Osteocyte (in vitro differentiated cells): ENCODE measurements around the gene ZNF609. TPM values are rescaled to one million over a fixed set of nuclear protein-coding genes. Genes with fewer than 3 reads are reported as not detected.

ENCODE experiments used
- DNase-seq: peaks from one replicate; pipeline ENCODE4 v3.0.0; 2021; ENCODE audit warnings: mixed read lengths; ENCODE audit not compliant: unreplicated experiment; ENCODE audit errors: extremely low spot score
- H3K27ac Mint-ChIP-seq: one replicate; pipeline ENCODE4 v1.8.0; 2021; ENCODE audit warnings: mild to moderate bottlenecking, mixed read lengths; ENCODE audit not compliant: unreplicated experiment
- H3K27me3 Mint-ChIP-seq: one replicate; pipeline ENCODE4 v1.8.0; 2021; ENCODE audit warnings: mixed read lengths; ENCODE audit not compliant: unreplicated experiment
- H3K36me3 Mint-ChIP-seq: one replicate; pipeline ENCODE4 v1.8.0; 2021; ENCODE audit warnings: mixed read lengths; ENCODE audit not compliant: unreplicated experiment
- H3K4me1 Mint-ChIP-seq: one replicate; pipeline ENCODE4 v1.8.0; 2021; ENCODE audit warnings: mixed read lengths; ENCODE audit not compliant: unreplicated experiment
- H3K4me3 Mint-ChIP-seq: one replicate; pipeline ENCODE4 v1.8.0; 2021; ENCODE audit warnings: mild to moderate bottlenecking, moderate library complexity, mixed read lengths; ENCODE audit not compliant: unreplicated experiment
- H3K9me3 Mint-ChIP-seq: one replicate; pipeline ENCODE4 v1.8.0; 2021; ENCODE audit warnings: mixed read lengths; ENCODE audit not compliant: unreplicated experiment
- CTCF ChIP-seq: fragments of 200-600 bp; sonication (generic); IDR thresholded peaks from 2 replicates; pipeline ENCODE4 v1.5.0; 2021; ENCODE audit warnings: antibody characterized with exemption, mild to moderate bottlenecking, moderate library complexity
- total RNA-seq: library from RNA; stranded (reverse); gene quantifications from 2 replicates; pipeline ENCODE4 v1.2.1, GENCODE V29; 2021

ZNF609 gene
- total RNA-seq, 1 donor from 2014 or later = 31.7 TPM

- Mint-ChIP-seq H3K27ac (no peak overlapping the region), H3K4me3 (no peak overlapping the region), H3K36me3 (peaks cover 23% of the 10 kb centered on the region), H3K4me1 (peaks cover 21% of the 10 kb centered on the region), H3K9me3 (no peaks in the 10 kb centered on the region), H3K27me3 (no peaks in the 10 kb centered on the region)
- DNase-seq = no peak
- TF ChIP-seq CTCF = no peak
These were observed 18.5 kb upstream of the ZNF609 start for GRCh38 chr15:64441852-64442251.

GRCh38 chr15:64443016-64443415 is 17.4 kb upstream of the ZNF609 start:
- peak overlapping the region; percentile 78 for H3K27ac Mint-ChIP-seq
- H3K27me3 Mint-ChIP-seq = no peaks in the 10 kb centered on the region
- H3K36me3 Mint-ChIP-seq = peaks cover 27% of the 10 kb centered on the region
- no peak for TF ChIP-seq CTCF
- no peak for DNase-seq
- H3K9me3 Mint-ChIP-seq = no peaks in the 10 kb centered on the region
- peaks cover 21% of the 10 kb centered on the region for H3K4me1 Mint-ChIP-seq
- H3K4me3 Mint-ChIP-seq = no peak overlapping the region

GRCh38 chr15:64443747-64444621 is 16.4 kb upstream of the ZNF609 start:
- Mint-ChIP-seq H3K27me3 (no peaks in the 10 kb centered on the region), H3K27ac (peak overlapping the region; percentile 78), H3K4me1 (peaks cover 21% of the 10 kb centered on the region), H3K36me3 (peaks cover 32% of the 10 kb centered on the region), H3K9me3 (no peaks in the 10 kb centered on the region), H3K4me3 (no peak overlapping the region)
- TF ChIP-seq CTCF = no peak
- DNase-seq = no peak

GRCh38 chr15:64444836-64445235 is 15.5 kb upstream of the ZNF609 start:
- H3K27me3 Mint-ChIP-seq = no peaks in the 10 kb centered on the region
- peaks cover 21% of the 10 kb centered on the region for H3K4me1 Mint-ChIP-seq
- TF ChIP-seq CTCF = no peak
- no peak overlapping the region for H3K4me3 Mint-ChIP-seq
- peak overlapping the region; percentile 78 for H3K27ac Mint-ChIP-seq
- DNase-seq = no peak
- peaks cover 29% of the 10 kb centered on the region for H3K36me3 Mint-ChIP-seq
- no peaks in the 10 kb centered on the region for H3K9me3 Mint-ChIP-seq

- TF ChIP-seq CTCF = no peak
- Mint-ChIP-seq H3K4me3 (no peak overlapping the region), H3K9me3 (no peaks in the 10 kb centered on the region), H3K4me1 (peaks cover 21% of the 10 kb centered on the region), H3K27ac (no peak overlapping the region), H3K27me3 (no peaks in the 10 kb centered on the region), H3K36me3 (peaks cover 22% of the 10 kb centered on the region)
- DNase-seq = no peak
These were observed 12.7 kb upstream of the ZNF609 start for GRCh38 chr15:64447536-64448315.
